ENCODE data around the gene NGFR. TPM values are rescaled to one million over a fixed set of nuclear protein-coding genes. Genes with fewer than 3 reads are reported as not detected.

NGFR gene
- total RNA-seq, 2 experiments from 2014 or later = 0.10 to 1.1 TPM

DNA sequence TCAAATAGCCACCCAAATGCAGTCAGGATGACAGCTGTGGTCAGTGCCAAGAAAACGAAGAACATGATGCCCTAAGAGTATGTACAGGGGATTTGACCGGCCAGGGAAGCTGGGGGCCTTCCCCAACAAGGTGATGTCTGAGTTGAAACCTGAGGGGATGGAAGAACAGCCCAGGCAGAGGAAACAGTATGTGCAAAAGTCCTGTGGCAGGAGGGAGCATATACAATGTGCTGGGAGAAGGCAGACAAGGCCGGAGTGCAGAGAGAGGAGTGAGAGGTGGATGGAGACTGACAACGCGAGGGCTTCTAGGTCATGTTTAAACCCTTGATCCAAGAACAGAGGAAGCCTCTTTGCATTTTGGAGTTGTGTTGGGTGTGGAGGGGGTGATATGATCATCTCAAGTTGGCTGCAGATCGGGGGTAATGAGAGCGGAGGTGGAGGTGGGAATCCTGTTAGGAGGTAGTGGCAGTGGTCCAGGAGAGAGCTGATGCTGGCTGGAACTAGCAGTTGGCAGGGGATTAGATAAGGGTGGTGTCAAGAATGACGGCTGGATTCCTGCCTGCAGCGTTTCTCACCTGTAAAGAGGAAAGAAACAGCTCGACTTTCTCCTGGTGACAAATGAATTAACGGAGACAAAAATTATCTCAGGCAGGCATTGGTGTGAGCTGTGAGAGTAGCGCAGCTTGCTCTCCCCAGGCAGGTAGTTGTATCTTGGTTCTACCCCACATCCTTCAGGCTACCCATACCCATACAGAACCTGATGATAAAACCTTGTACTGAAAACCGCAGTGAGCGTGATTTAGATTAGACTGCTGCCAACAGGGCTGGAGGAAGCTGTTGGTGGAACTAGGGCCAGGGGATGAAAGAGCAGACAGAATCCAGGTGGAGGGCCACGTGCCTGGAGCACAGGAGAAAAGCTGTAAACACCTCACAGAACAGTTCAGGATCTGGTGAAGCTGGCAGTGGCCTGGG is 37.2 kb upstream of the NGFR start:
- intact Hi-C loops (cut with micrococcal nuclease; ENCODE audit: unreplicated experiment) = no loop called here
- Histone ChIP-seq H3K9me3 (ENCODE audit: low read length) (no peaks in the 10 kb centered on the region), H3K4me2 (ENCODE audit: low read length) (no peak overlapping the region), H3K4me3 (ENCODE audit: low read depth, low read length, poor library complexity, severe bottlenecking) (no peak overlapping the region), H3K79me2 (ENCODE audit: insufficient read depth, low read depth, low read length) (no peaks in the 10 kb centered on the region), H3K36me3 (ENCODE audit: insufficient read depth, low read length) (no peaks in the 10 kb centered on the region), H3K4me1 (ENCODE audit: insufficient read depth, low read length, poor library complexity, severe bottlenecking) (no peaks in the 10 kb centered on the region), H4K20me1 (ENCODE audit: insufficient read depth, low read length) (no peaks in the 10 kb centered on the region), H3K27ac (ENCODE audit: low read depth, low read length, poor library complexity, severe bottlenecking) (no peak overlapping the region), H3K9me2 (ENCODE audit: insufficient read depth, low read length) (no peaks in the 10 kb centered on the region), H2AFZ (ENCODE audit: low read length) (no peak overlapping the region)
- TF ChIP-seq EZH2phosphoT487 (IDR thresholded peaks at IDR 0.05; ENCODE audit: borderline replicate concordance, low read depth, low read length) (no peak), CTCF (conservative IDR thresholded peaks at IDR 0.05; ENCODE audit: low read length) (no peak)
- BruUV-seq (replicated peaks) = no TSS peak
- CTCF ChIA-PET (ENCODE audit: unreplicated experiment) = no interaction called here
- no peak for DNase-seq (ENCODE audit: low spot score)
- POLR2A ChIA-PET = no interaction called here

GRCh38 chr17:49459401-49459984 is 35.6 kb upstream of the NGFR start:
- H3K36me3 ChIP-seq (ENCODE audit: insufficient read depth, low read length) = no peaks in the 10 kb centered on the region
- H3K9me2 ChIP-seq (ENCODE audit: insufficient read depth, low read length) = no peaks in the 10 kb centered on the region
- CTCF ChIA-PET (ENCODE audit: unreplicated experiment) = no interaction called here
- H4K20me1 ChIP-seq (ENCODE audit: insufficient read depth, low read length) = no peaks in the 10 kb centered on the region
- no TSS peak for BruUV-seq (replicated peaks)
- intact Hi-C loops (cut with micrococcal nuclease; ENCODE audit: unreplicated experiment) = no loop called here
- no peaks in the 10 kb centered on the region for H3K9me3 ChIP-seq (ENCODE audit: low read length)
- H3K4me2 ChIP-seq (ENCODE audit: low read length) = no peak overlapping the region
- no peaks in the 10 kb centered on the region for H3K4me1 ChIP-seq (ENCODE audit: insufficient read depth, low read length, poor library complexity, severe bottlenecking)
- no peak overlapping the region for H3K27ac ChIP-seq (ENCODE audit: low read depth, low read length, poor library complexity, severe bottlenecking)
- no peak overlapping the region for H3K4me3 ChIP-seq (ENCODE audit: low read depth, low read length, poor library complexity, severe bottlenecking)
- no peak for DNase-seq (ENCODE audit: low spot score)
- no peak overlapping the region for H2AFZ ChIP-seq (ENCODE audit: low read length)
- TF ChIP-seq CTCF (conservative IDR thresholded peaks at IDR 0.05; ENCODE audit: low read length) (peak; percentile 44), EZH2phosphoT487 (IDR thresholded peaks at IDR 0.05; ENCODE audit: borderline replicate concordance, low read depth, low read length) (no peak)
- POLR2A ChIA-PET = no interaction called here
- H3K79me2 ChIP-seq (ENCODE audit: insufficient read depth, low read depth, low read length) = no peaks in the 10 kb centered on the region

DNA sequence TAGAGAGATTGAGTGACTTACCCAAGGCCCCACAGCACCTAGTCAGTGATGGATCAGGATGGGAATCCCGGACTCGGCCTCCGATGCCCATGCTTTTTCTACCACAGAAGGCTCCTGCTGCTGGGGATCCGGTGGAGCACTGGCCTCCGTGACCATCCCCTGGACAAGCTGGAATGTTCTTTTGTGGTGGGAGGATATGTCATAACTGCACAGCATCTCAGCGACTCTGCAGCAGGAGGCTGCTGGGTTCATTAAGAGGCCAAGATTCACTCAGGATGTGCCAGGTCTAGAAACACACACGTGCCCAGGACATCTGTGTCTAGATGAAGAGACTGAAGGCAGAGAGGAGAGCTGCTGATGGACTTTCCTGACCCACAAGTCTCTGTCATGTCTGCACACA is 34.7 kb upstream of the NGFR start:
- no TSS peak for BruUV-seq (replicated peaks)
- Histone ChIP-seq H3K36me3 (ENCODE audit: insufficient read depth, low read length) (no peaks in the 10 kb centered on the region), H3K9me3 (ENCODE audit: low read length) (no peaks in the 10 kb centered on the region), H3K9me2 (ENCODE audit: insufficient read depth, low read length) (no peaks in the 10 kb centered on the region), H3K27ac (ENCODE audit: low read depth, low read length, poor library complexity, severe bottlenecking) (no peak overlapping the region), H2AFZ (ENCODE audit: low read length) (no peak overlapping the region), H4K20me1 (ENCODE audit: insufficient read depth, low read length) (no peaks in the 10 kb centered on the region), H3K79me2 (ENCODE audit: insufficient read depth, low read depth, low read length) (no peaks in the 10 kb centered on the region), H3K4me1 (ENCODE audit: insufficient read depth, low read length, poor library complexity, severe bottlenecking) (no peaks in the 10 kb centered on the region), H3K4me3 (ENCODE audit: low read depth, low read length, poor library complexity, severe bottlenecking) (no peak overlapping the region), H3K4me2 (ENCODE audit: low read length) (no peak overlapping the region)
- no peak for DNase-seq (ENCODE audit: low spot score)
- CTCF ChIA-PET (ENCODE audit: unreplicated experiment) = interaction anchor here (0.7 kb wide), 1 partner anchor 8 kb away, joined by 3 read pairs; no protein-coding TSS in a partner anchor
- intact Hi-C loops (cut with micrococcal nuclease; ENCODE audit: unreplicated experiment) = no loop called here
- TF ChIP-seq EZH2phosphoT487 (IDR thresholded peaks at IDR 0.05; ENCODE audit: borderline replicate concordance, low read depth, low read length) (no peak), CTCF (conservative IDR thresholded peaks at IDR 0.05; ENCODE audit: low read length) (no peak)
- POLR2A ChIA-PET = no interaction called here

Data from OCI-LY7 (cell line).